NT2/D1 (cell line): ENCODE measurements around the gene ETFB.

Experiments
- YY1 ChIP-seq: IDR thresholded peaks from 2 replicates; pipeline ENCODE4 v1.6.1; 2011; ENCODE audit not compliant: insufficient read length, insufficient read depth
- ZNF274 ChIP-seq: IDR thresholded peaks from 2 replicates; pipeline ENCODE4 v1.6.1; 2011; ENCODE audit warnings: mild to moderate bottlenecking, low read depth, low read length

DNA sequence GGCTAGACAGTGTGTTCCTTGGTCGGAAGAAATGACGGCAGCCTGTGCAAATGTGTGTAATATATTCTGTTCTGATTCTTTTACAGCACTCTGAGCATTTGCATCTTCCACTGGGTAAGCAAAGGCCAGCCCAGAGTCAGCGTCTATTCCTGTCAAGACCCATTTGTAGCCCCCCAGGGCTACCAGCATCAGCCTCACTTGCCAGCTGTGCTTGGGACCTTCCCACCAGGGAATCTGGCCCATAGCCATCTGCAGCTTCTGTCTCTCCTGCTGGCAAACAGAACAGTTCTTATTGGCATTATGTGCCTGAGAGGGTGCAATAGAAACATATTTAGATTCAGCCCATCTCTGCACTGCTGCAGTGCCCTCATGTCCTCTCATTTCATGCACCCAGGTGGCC lies 60.7 kb downstream of the ETFB start:
- TF ChIP-seq YY1 (no peak), ZNF274 (no peak)
